Esophagus squamous epithelium (tissue), 5 donors: ENCODE data around the gene PDSS2. TPM values are rescaled to one million over a fixed set of nuclear protein-coding genes. Genes with fewer than 3 reads are reported as not detected.

Source experiments
- DNase-seq: peaks from one replicate; lab custom pipeline; 2025; lab: John Stamatoyannopoulos, UW
- H3K27ac ChIP-seq, 4 donors: fragments of 200-600 bp; sonication (generic); one replicate each; pipeline ENCODE4 v1.5.1; 2016 to 2019; ENCODE audit warnings: mild to moderate bottlenecking in 1 of 4
- H3K27me3 ChIP-seq, 4 donors: fragments of 200-600 bp; sonication (generic); 1 replicate in 3 of 4; 2 replicates in 1 of 4; pipeline versions ENCODE4 v1.5.1 to v1.6.0; 2017 to 2021; ENCODE audit warnings: antibody characterized with exemption in 1 of 4
- H3K36me3 ChIP-seq, 3 donors: fragments of 200-600 bp; sonication (generic); one replicate each; pipeline ENCODE4 v1.5.1; 2016 to 2019
- H3K4me1 ChIP-seq, 3 donors: fragments of 200-600 bp; sonication (generic); one replicate each; pipeline ENCODE4 v1.5.1; 2017 to 2019
- H3K4me3 ChIP-seq, 4 donors: fragments of 200-600 bp; sonication (generic); 1 replicate in 3 of 4; 2 replicates in 1 of 4; pipeline ENCODE4 v1.5.1; 2016 to 2019; ENCODE audit warnings: mild to moderate bottlenecking in 2 of 4, moderate library complexity in 1 of 4
- H3K9me3 ChIP-seq, 3 donors: fragments of 200-600 bp; sonication (generic); one replicate each; pipeline ENCODE4 v1.5.1; 2016 to 2019
- POLR2A ChIP-seq, 4 donors: fragments of 450-650 bp; IDR thresholded peaks; one replicate each; pipeline ENCODE4 v1.6.1; 2017; ENCODE audit warnings: antibody characterized with exemption in 4 of 4, mild to moderate bottlenecking in 4 of 4, moderate library complexity in 3 of 4
- WGBS, 2 donors: methylation state at CpG; one replicate each; pipeline ENCODE4 v1.1.5; 2018; 5-methylcytosine and 5-hydroxymethylcytosine counted together
- intact Hi-C: fragments of 100-400 bp; cut with DNase I; formaldehyde crosslinking; loops from one replicate; pipeline ENCODE4 v1.15.0; 2022
- total RNA-seq, 4 donors: library from RNA; depleted of rRNA; stranded (reverse); fragments of >200 nt; gene quantifications; one replicate each; pipeline ENCODE4 v1.1.0, GENCODE V29; 2016
- TF ChIP-seq, protein P1 (sequence below), 6 experiments: fragments of 450-650 bp in 4 of 6; fragments of 200-600 bp in 2 of 6; sonication (generic) in 2 of 6; IDR thresholded peaks; one replicate each; pipeline ENCODE4 v1.5.1; 2016 to 2019; ENCODE audit warnings: antibody characterized with exemption in 6 of 6, mild to moderate bottlenecking in 4 of 6, moderate library complexity in 4 of 6
- donor health status: DM: yes; HTN: yes; CAD: no.

PDSS2 gene
- total RNA-seq, 4 donors from 2014 or later: 7.0 to 15.9 (median 12.3) TPM

DNA sequence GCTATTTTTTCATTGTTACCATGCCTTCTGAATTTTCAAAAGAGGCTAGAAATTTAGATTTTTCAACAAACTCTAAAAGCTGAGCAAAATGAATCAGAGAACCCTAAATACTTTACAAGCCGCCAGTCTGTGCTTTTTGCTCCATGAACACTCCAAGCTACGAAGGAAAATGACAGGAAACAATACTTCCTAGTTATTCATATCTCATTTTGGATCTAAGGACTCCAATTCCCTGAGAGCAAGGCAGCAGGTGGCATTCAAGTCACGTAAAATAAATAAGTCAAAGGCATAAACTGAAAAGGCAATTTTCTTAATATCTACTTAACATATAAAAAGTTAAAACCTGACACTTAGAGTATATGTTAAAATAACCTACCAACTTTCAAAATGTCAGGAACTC is 50.6 kb downstream of the PDSS2 start:
- H3K4me3 ChIP-seq: no peak overlapping the region
- intact Hi-C loops: no loop called here
- peaks cover 0 to 4% (median 0%) of the 10 kb centered on the region in 3 donors for H3K36me3 ChIP-seq
- no peak overlapping the region for H3K27ac ChIP-seq
- no peak for DNase-seq
- peaks cover 0 to 4% (median 0%) of the 10 kb centered on the region in 3 donors for H3K9me3 ChIP-seq
- no peaks in the 10 kb centered on the region for H3K27me3 ChIP-seq
- peaks cover 0 to under 1% (median 0%) of the 10 kb centered on the region in 3 donors for H3K4me1 ChIP-seq
- TF ChIP-seq POLR2A (IDR thresholded peaks at IDR 0.05): no peak
- TF ChIP-seq, protein P1, sequence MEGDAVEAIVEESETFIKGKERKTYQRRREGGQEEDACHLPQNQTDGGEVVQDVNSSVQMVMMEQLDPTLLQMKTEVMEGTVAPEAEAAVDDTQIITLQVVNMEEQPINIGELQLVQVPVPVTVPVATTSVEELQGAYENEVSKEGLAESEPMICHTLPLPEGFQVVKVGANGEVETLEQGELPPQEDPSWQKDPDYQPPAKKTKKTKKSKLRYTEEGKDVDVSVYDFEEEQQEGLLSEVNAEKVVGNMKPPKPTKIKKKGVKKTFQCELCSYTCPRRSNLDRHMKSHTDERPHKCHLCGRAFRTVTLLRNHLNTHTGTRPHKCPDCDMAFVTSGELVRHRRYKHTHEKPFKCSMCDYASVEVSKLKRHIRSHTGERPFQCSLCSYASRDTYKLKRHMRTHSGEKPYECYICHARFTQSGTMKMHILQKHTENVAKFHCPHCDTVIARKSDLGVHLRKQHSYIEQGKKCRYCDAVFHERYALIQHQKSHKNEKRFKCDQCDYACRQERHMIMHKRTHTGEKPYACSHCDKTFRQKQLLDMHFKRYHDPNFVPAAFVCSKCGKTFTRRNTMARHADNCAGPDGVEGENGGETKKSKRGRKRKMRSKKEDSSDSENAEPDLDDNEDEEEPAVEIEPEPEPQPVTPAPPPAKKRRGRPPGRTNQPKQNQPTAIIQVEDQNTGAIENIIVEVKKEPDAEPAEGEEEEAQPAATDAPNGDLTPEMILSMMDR (IDR thresholded peaks at IDR 0.05): no peak
- WGBS, 2 donors: 80 to 96% methylated on average over 3 of the region's 3 CpGs

DNA sequence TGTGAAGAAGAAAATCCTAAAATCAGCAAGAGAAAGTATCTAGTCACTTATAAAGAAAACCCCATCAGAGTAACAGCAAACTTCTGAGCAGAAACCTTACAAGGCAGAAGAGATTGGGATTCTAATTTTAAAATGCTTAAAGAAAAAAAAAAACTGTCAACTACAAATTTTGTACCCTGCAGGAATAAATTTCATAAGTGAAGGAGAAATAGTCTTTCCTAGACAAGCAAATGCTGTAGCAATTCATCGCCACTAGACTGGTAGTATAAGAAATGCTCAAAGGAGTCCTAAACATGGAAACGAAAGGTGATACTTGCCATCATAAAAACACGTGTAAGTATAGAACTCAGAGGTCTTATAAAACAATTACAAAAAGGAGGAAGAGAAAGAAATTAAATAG is 54.4 kb downstream of the PDSS2 start:
- H3K27ac ChIP-seq: no peak overlapping the region
- no peaks in the 10 kb centered on the region for H3K4me1 ChIP-seq
- WGBS, 2 donors: 89 to 99% methylated on average over 3 of the region's 3 CpGs
- intact Hi-C loops: no loop called here
- peaks cover 0 to 16% (median 10%) of the 10 kb centered on the region in 3 donors for H3K9me3 ChIP-seq
- H3K4me3 ChIP-seq: no peak overlapping the region
- no peak for TF ChIP-seq POLR2A (IDR thresholded peaks at IDR 0.05)
- TF ChIP-seq, protein P1 (IDR thresholded peaks at IDR 0.05): no peak
- no peak for DNase-seq
- peaks cover 0 to 26% (median 0%) of the 10 kb centered on the region in 3 donors for H3K36me3 ChIP-seq
- H3K27me3 ChIP-seq: no peaks in the 10 kb centered on the region

DNA sequence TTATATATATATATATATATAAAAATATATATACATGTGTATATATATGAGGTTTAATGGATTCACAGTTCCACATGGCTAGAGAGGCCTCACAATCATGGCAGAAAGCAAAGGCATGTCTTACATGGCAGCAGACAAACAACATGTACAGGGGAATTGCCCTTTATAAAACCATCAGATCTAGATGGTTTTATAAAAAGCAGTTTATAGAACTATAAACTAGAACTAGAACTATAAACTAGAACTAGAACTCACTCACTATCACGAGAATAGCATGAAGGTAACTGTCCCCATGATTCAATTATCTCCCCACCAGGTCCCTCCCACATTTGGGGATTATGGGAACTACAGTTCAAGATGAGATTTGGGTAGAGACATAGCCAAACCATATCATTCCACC is 56.8 kb downstream of the PDSS2 start:
- H3K27me3 ChIP-seq: no peaks in the 10 kb centered on the region
- H3K4me1 ChIP-seq: no peaks in the 10 kb centered on the region
- DNase-seq: no peak
- intact Hi-C loops: no loop called here
- TF ChIP-seq, protein P1 (IDR thresholded peaks at IDR 0.05): no peak
- TF ChIP-seq POLR2A (IDR thresholded peaks at IDR 0.05): no peak
- peaks cover 0 to 26% (median 0%) of the 10 kb centered on the region in 3 donors for H3K36me3 ChIP-seq
- no peak overlapping the region for H3K27ac ChIP-seq
- no peak overlapping the region for H3K4me3 ChIP-seq
- WGBS, 2 donors: 78 to 86% methylated on average over 1 of the region's 1 CpG
- H3K9me3 ChIP-seq: peaks cover 0 to 16% (median 10%) of the 10 kb centered on the region in 3 donors

DNA sequence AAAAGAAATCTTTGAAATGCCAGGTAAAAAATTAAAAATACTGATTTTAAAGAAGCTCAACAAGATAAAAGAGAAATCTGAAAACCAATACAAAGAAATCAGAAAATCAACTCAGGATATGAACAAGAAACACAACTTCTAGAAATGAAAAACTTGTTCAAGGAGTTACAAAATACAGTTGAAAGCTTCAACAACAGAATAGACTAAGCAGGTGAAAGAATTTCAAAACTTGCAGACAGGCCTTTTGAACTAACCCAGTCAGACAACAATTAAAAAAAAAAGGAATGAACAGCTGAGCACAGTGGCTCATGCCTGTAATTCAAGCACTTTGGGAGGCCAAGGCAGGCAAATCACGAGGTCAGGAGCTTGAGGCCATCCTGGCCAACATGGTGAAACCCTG is 57.8 kb downstream of the PDSS2 start:
- Histone ChIP-seq H3K27me3 (no peaks in the 10 kb centered on the region), H3K27ac (no peak overlapping the region), H3K4me1 (no peaks in the 10 kb centered on the region), H3K4me3 (no peak overlapping the region), H3K9me3 (peaks cover 0 to 16% (median 10%) of the 10 kb centered on the region in 3 donors), H3K36me3 (peaks cover 0 to 26% (median 0%) of the 10 kb centered on the region in 3 donors)
- intact Hi-C loops: no loop called here
- TF ChIP-seq, protein P1 (IDR thresholded peaks at IDR 0.05): no peak
- no peak for TF ChIP-seq POLR2A (IDR thresholded peaks at IDR 0.05)
- 86 to 100% methylated on average over 1 of the region's 1 CpG for WGBS, 2 donors
- DNase-seq: no peak

DNA sequence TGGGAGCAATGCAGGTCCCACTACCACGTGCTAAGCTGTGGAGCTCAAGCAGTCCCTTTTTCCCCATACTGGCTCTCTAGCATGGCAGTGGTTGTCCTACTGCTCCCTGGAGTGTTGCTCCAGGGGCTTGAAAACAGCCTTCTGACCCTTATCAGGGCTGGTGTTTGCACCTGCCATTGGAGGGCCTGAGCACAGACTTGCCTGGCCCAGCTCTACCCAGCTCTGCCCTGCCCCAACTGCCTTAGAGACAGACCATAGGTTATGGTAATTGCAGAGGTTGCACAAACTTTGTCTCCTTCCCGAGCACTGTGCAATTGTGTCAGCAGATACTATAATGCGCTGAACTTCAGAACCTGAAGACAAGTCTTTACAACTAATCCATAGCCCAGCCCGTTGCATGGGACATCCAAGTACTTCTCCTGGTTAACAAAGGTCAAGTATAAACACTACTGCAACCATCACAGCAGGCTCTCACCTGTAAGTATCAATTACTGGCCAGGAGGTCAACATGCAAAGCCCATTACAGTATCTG is 58.7 kb downstream of the PDSS2 start:
- intact Hi-C loops: no loop called here
- Histone ChIP-seq H3K4me1 (no peaks in the 10 kb centered on the region), H3K4me3 (no peak overlapping the region), H3K27me3 (no peaks in the 10 kb centered on the region), H3K27ac (no peak overlapping the region), H3K36me3 (peaks cover 0 to 26% (median 0%) of the 10 kb centered on the region in 3 donors), H3K9me3 (peaks cover 0 to 16% (median 10%) of the 10 kb centered on the region in 3 donors)
- no peak for DNase-seq
- whole genome bisulfite sequencing, 2 donors: 96 to 100% methylated on average over 1 to 3 of the region's 4 CpGs
- no peak for TF ChIP-seq POLR2A (IDR thresholded peaks at IDR 0.05)
- TF ChIP-seq, protein P1 (IDR thresholded peaks at IDR 0.05): no peak
